ENCODE data around the gene PDLIM5. TPM values are rescaled to one million over a fixed set of nuclear protein-coding genes. Genes with fewer than 3 reads are reported as not detected.

PDLIM5 gene
- total and polyA plus RNA-seq, 2 of the 8 experiments (the other 6 are each of a cell fraction or from before 2014, with no cell fraction given): 37.3 to 62.1 TPM

- ChIA-PET CTCF (ENCODE audit: partially characterized antibody) (no interaction called here), POLR2A (ENCODE audit: partially characterized antibody) (no interaction called here)
- Histone ChIP-seq H4K8ac (ENCODE audit: extremely low read depth, insufficient read depth, low read length) (no peak overlapping the region), H2BK20ac (ENCODE audit: low read length) (no peak overlapping the region), H3K4ac (replicated peaks; ENCODE audit: insufficient read length, low read depth, low read length) (no peak overlapping the region), H4K20me1 (replicated peaks in 1 of 2; ENCODE audit: control insufficient read depth in 1 of 2, insufficient read depth in 2 of 2, low read length in 2 of 2) (peaks cover 0 to 1% of the 10 kb centered on the region in 2 experiments), H3K27me3 (replicated peaks in 1 of 4; ENCODE audit: control insufficient read depth in 3 of 4, extremely low read depth in 1 of 4, insufficient read depth in 3 of 4, low read length in 3 of 4) (no peaks in the 10 kb centered on the region), H2BK12ac (ENCODE audit: low read depth, low read length) (no peak overlapping the region), H2BK15ac (ENCODE audit: low read length) (no peak overlapping the region), H3K9me3 (ENCODE audit: insufficient read depth in 2 of 2, low read depth in 1 of 2, low read length in 1 of 2) (peaks cover 1 to 3% of the 10 kb centered on the region in 2 experiments; a peak in 2 of 4 replicates), H3K79me2 (ENCODE audit: control insufficient read depth in 1 of 2, insufficient read depth in 2 of 2, low read length in 2 of 2) (peaks cover 0 to 42% of the 10 kb centered on the region in 2 experiments; a peak in 2 of 4 replicates), H2AFZ (ENCODE audit: low read length) (no peak overlapping the region), H2BK120ac (replicated peaks; ENCODE audit: low read depth, low read length) (no peak overlapping the region), H3K4me2 (ENCODE audit: insufficient read depth in 1 of 2, low read depth in 2 of 2, low read length in 2 of 2) (no peak overlapping the region), H3K4me3 (ENCODE audit: extremely low read depth in 1 of 4, insufficient read depth in 2 of 4, low read depth in 3 of 4, low read length in 4 of 4) (no peak overlapping the region), H3K56ac (replicated peaks; ENCODE audit: insufficient read length, low read depth, low read length) (no peak overlapping the region), H2BK5ac (ENCODE audit: low read depth, low read length) (no peak overlapping the region), H3K18ac (ENCODE audit: extremely low read depth, low read length) (no peak overlapping the region), H3K4me1 (replicated peaks in 1 of 4; ENCODE audit: control insufficient read depth in 3 of 4, insufficient read depth in 4 of 4, low read length in 3 of 4) (peaks cover 0 to 12% (median 2%) of the 10 kb centered on the region in 4 experiments; a peak in 3 of 7 replicates), H3K23me2 (ENCODE audit: low read depth, low read length) (no peaks in the 10 kb centered on the region), H3K79me1 (ENCODE audit: low read depth, low read length) (peaks cover 5% of the 10 kb centered on the region; the same call in 1 of the 2 replicates), H3K14ac (ENCODE audit: insufficient read length) (no peak overlapping the region), H3K9ac (replicated peaks in 1 of 4; ENCODE audit: extremely low read depth in 1 of 4, low read depth in 3 of 4, low read length in 3 of 4) (no peak overlapping the region), H3K23ac (ENCODE audit: insufficient read length) (no peak overlapping the region), H2AK5ac (ENCODE audit: low read depth, low read length) (no peak overlapping the region), H3K36me3 (ENCODE audit: control insufficient read depth in 2 of 4, insufficient read depth in 4 of 4, low read length in 3 of 4) (peaks cover 0 to 2% (median 0%) of the 10 kb centered on the region in 4 experiments; a peak in 1 of 8 replicates), H4K5ac (ENCODE audit: insufficient read length, low read depth, low read length) (no peak overlapping the region), H3K27ac (ENCODE audit: low read depth, low read length) (no peak overlapping the region), H4K91ac (replicated peaks; ENCODE audit: insufficient read length, low read length) (no peak overlapping the region)
- FAIRE-seq (no peak), DNase-seq (ENCODE audit: low read depth in 1 of 2, low spot score in 2 of 2) (no peak)
- 89% methylated on average over 2 of the region's 2 CpGs; no CpG with 5 or more reads in 1 of the 2 experiments for WGBS, 2 experiments (ENCODE audit: extremely low coverage in 1 of 2, insufficient coverage in 1 of 2, insufficient read length in 1 of 2, insufficient replicate concordance in 2 of 2, low coverage in 1 of 2, low lambda C conversion rate in 2 of 2, missing lambda C conversion rate in 1 of 2)
- no peak for TF ChIP-seq CBX5 (IDR thresholded peaks at IDR 0.05; ENCODE audit: low read depth, low read length)
- no peak for TF ChIP-seq ZNF274 (IDR thresholded peaks at IDR 0.05; ENCODE audit: borderline replicate concordance, extremely low read depth, low read length)
- no peak for TF ChIP-seq MAX (IDR thresholded peaks at IDR 0.05)
- TF ChIP-seq JUN (IDR thresholded peaks at IDR 0.05; ENCODE audit: low read depth, low read length): no peak
Measured at GRCh38 chr4:94475794-94476193, 24.1 kb downstream of the PDLIM5 start.

Measured in H1 (cell line).